AG04450 (cell line): ENCODE results near the gene SLC23A1. TPM values are rescaled to one million over a fixed set of nuclear protein-coding genes. Genes with fewer than 3 reads are reported as not detected.

ENCODE experiments used
- CTCF ChIA-PET: fragments of 300-600, 350-600 bp; formaldehyde crosslinking; extraction: SDS; loops from one replicate; lab custom pipeline; 2022; ENCODE audit warnings: antibody characterized with exemption, inconsistent platforms; lab: Charles Lee
- POLR2A ChIA-PET: fragments of 350-600 bp; formaldehyde crosslinking; extraction: SDS; loops from one replicate; lab custom pipeline; 2021; ENCODE audit warnings: antibody characterized with exemption, inconsistent platforms; lab: Yijun Ruan, JAX
- DNase-seq: peaks from one replicate; pipeline ENCODE4 v3.0.0-alpha.2; 2011; ENCODE audit warnings: low read depth, low spot score
- H3K27ac ChIP-seq: one replicate; pipeline ENCODE4 v1.5.1; 2012; ENCODE audit warnings: low read depth, low read length, control low read depth
- H3K27me3 ChIP-seq: one replicate; pipeline ENCODE4 v1.6.0; 2012; ENCODE audit warnings: low read length; ENCODE audit not compliant: control insufficient read depth, insufficient read depth
- H3K4me3 ChIP-seq: 2 replicates; pipeline ENCODE4 v1.5.1; 2011; ENCODE audit warnings: mild to moderate bottlenecking, low read depth, low read length, control low read depth
- H3K9me3 ChIP-seq: 2 replicates; pipeline ENCODE4 v1.5.1; 2012; ENCODE audit warnings: low read length; ENCODE audit not compliant: control insufficient read depth, insufficient read depth
- CTCF ChIP-seq: IDR thresholded peaks from 2 replicates; pipeline ENCODE4 v1.5.1; 2011; ENCODE audit warnings: low read depth, low read length, control low read depth, inconsistent platforms
- polyA minus RNA-seq: library from RNA; depleted of rRNA, polyadenylated mRNA; stranded (reverse); fragments of >200 nt; gene quantifications from 2 replicates; pipeline ENCODE4 v1.2.3, GENCODE V29; 2011; rRNA and poly(A)+ RNA removed
- polyA plus RNA-seq: library from polyadenylated mRNA; depleted of rRNA; stranded (reverse); fragments of >200 nt; gene quantifications from 2 replicates; pipeline ENCODE4 v1.2.3, GENCODE V29; 2011; rRNA removed

Gene SLC23A1
- polyA plus RNA-seq = 0.10 TPM in 1 of 2 replicates, not detected in the other
- 0.35 TPM in 1 of 2 replicates, not detected in the other for polyA minus RNA-seq

- Histone ChIP-seq H3K4me3 (no peak within 1 kb of the TSS), H3K27me3 (no peaks in the 10 kb centered on the region), H3K9me3 (no peaks in the 10 kb centered on the region), H3K27ac (no peak within 1 kb of the TSS)
- ChIA-PET POLR2A (no interaction called here), CTCF (no interaction called here)
- no peak for DNase-seq
- TF ChIP-seq CTCF = no peak
Observed at GRCh38 chr5:139383275-139383992, at the start of gene SLC23A1. Gene SLC23A1 (minus strand): TSS chr5:139383297. CDS start chr5:139383253, 44 bp downstream.

GRCh38 chr5:139431706-139432105 is 48.6 kb upstream of the SLC23A1 start:
- no peak overlapping the region for H3K27ac ChIP-seq
- H3K9me3 ChIP-seq = no peaks in the 10 kb centered on the region
- POLR2A ChIA-PET = interaction anchor here (0.6 kb wide), 1 partner anchor 139 kb away, joined by 7 read pairs; no protein-coding TSS in a partner anchor
- CTCF ChIA-PET = interaction anchor here (1.7 kb wide), 1 partner anchor 9 kb away, joined by 8 read pairs; no protein-coding TSS in a partner anchor
- TF ChIP-seq CTCF = no peak
- H3K27me3 ChIP-seq = no peaks in the 10 kb centered on the region
- no peak for DNase-seq
- no peak overlapping the region for H3K4me3 ChIP-seq

GRCh38 chr5:139430015-139430414 is 46.9 kb upstream of the SLC23A1 start:
- DNase-seq = no peak
- Histone ChIP-seq H3K27ac (no peak overlapping the region), H3K27me3 (no peaks in the 10 kb centered on the region), H3K9me3 (no peaks in the 10 kb centered on the region), H3K4me3 (no peak overlapping the region)
- ChIA-PET POLR2A (no interaction called here), CTCF (interaction anchor here (0.9 kb wide), 2 partner anchors 83 to 204 kb away, joined by 3 to 6 read pairs; no protein-coding TSS in a partner anchor)
- TF ChIP-seq CTCF = no peak

GRCh38 chr5:139426203-139426885 is 43.2 kb upstream of the SLC23A1 start:
- ChIA-PET POLR2A (no interaction called here), CTCF (interaction anchor here (9.0 kb wide), 1 partner anchor 88 kb away, joined by 231 read pairs; no protein-coding TSS in a partner anchor)
- no peak overlapping the region for H3K4me3 ChIP-seq
- no peak for DNase-seq
- TF ChIP-seq CTCF = no peak
- no peaks in the 10 kb centered on the region for H3K27me3 ChIP-seq
- H3K27ac ChIP-seq = peak overlapping the region; percentile 11
- no peaks in the 10 kb centered on the region for H3K9me3 ChIP-seq
